MM.1S (cell line): ENCODE measurements around the gene PWWP2B.

ENCODE experiments used
- DNase-seq: peaks from one replicate; pipeline ENCODE4 v3.0.0-alpha.2; 2015
- H2AFZ ChIP-seq: fragments of 300-600 bp; sonication (generic); 2 replicates; pipeline ENCODE4 v1.6.0; 2016; ENCODE audit warnings: antibody characterized with exemption, low read length
- H3F3A ChIP-seq: fragments of 300-600 bp; sonication (generic); 2 replicates; pipeline ENCODE4 v1.6.1; 2016; ENCODE audit warnings: mild to moderate bottlenecking, antibody characterized with exemption, low read length, moderate library complexity, mixed read lengths; ENCODE audit not compliant: insufficient read depth
- H3K27ac ChIP-seq: fragments of 300-600 bp; sonication (generic); 2 replicates; pipeline ENCODE4 v1.5.1; 2016; ENCODE audit warnings: mild to moderate bottlenecking, low read length
- H3K27me3 ChIP-seq: fragments of 300-600 bp; sonication (generic); replicated peaks from 2 replicates; pipeline ENCODE4 v1.6.0; 2016; ENCODE audit warnings: low read length; ENCODE audit not compliant: insufficient read depth
- H3K36me3 ChIP-seq: fragments of 300-600 bp; sonication (generic); replicated peaks from 2 replicates; pipeline ENCODE4 v1.6.1; 2016; ENCODE audit warnings: mild to moderate bottlenecking, low read length, mixed read lengths; ENCODE audit not compliant: insufficient read depth
- H3K4me1 ChIP-seq: fragments of 300-600 bp; sonication (generic); 2 replicates; pipeline ENCODE4 v1.6.1; 2016; ENCODE audit warnings: low read length, mixed read lengths
- H3K4me2 ChIP-seq: fragments of 300-600 bp; sonication (generic); 2 replicates; pipeline ENCODE4 v1.6.0; 2016; ENCODE audit warnings: low read depth, low read length
- H3K4me3 ChIP-seq: fragments of 300-600 bp; sonication (generic); 2 replicates; pipeline ENCODE4 v1.5.1; 2016; ENCODE audit warnings: low read length, mixed read lengths
- H3K79me2 ChIP-seq: fragments of 300-600 bp; sonication (generic); 2 replicates; pipeline ENCODE4 v1.6.1; 2016; ENCODE audit warnings: mixed run types, low read length, mixed read lengths
- H3K9ac ChIP-seq: fragments of 300-600 bp; sonication (generic); 2 replicates; pipeline ENCODE4 v1.6.1; 2016; ENCODE audit warnings: low read length, mixed read lengths
- H3K9me2 ChIP-seq: fragments of 300-600 bp; sonication (generic); replicated peaks from 2 replicates; pipeline ENCODE4 v1.6.1; 2016; ENCODE audit warnings: mild to moderate bottlenecking, low read length, mixed read lengths; ENCODE audit not compliant: insufficient read depth
- H3K9me3 ChIP-seq: fragments of 300-600 bp; sonication (generic); replicated peaks from 2 replicates; pipeline ENCODE4 v1.6.1; 2016; ENCODE audit warnings: mild to moderate bottlenecking, low read length, mixed read lengths; ENCODE audit not compliant: insufficient read depth
- H4K20me1 ChIP-seq: fragments of 300-600 bp; sonication (generic); 2 replicates; pipeline ENCODE4 v1.6.1; 2016; ENCODE audit warnings: mild to moderate bottlenecking, low read length, moderate library complexity, mixed read lengths; ENCODE audit not compliant: insufficient read depth
- EZH2 ChIP-seq: fragments of 300-600 bp; sonication (generic); optimal IDR thresholded peaks from 2 replicates; pipeline ENCODE3; 2017; ENCODE audit warnings: low read depth, mild to moderate bottlenecking, antibody characterized with exemption, low read length, mixed read lengths
- EZH2phosphoT487 ChIP-seq: fragments of 300-600 bp; sonication (generic); IDR thresholded peaks from 2 replicates; pipeline ENCODE4 v1.6.1; 2018; ENCODE audit warnings: antibody characterized with exemption, low read length
- TF ChIP-seq, protein P1 (sequence below): fragments of 300-600 bp; sonication (generic); IDR thresholded peaks from 2 replicates; pipeline ENCODE4 v1.5.1; 2016; ENCODE audit warnings: antibody characterized with exemption, low read length, mixed read lengths

The PWWP2B gene

DNA sequence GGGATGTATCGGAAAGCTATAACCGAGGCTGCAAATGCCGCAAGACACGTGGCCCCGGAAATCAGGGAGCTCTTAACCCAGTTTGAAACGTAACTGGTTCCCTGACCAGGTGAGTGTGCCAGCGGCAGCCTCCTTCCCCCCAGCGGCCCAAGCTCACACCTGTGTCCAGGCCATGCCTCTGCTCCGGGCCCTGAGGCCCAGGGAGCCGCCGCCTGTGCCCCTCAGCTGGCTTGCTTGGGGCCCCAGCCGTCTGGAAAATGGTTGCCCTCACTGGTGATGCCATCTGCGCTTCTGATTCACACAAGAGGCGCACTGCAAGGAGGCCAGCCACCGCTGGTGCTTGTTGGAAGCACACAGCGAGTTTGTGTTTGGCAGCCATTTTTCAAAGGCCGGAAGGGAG is 9.2 kb downstream of the PWWP2B start:
- H3K4me2 ChIP-seq = no peak overlapping the region

GRCh38 chr10:132406750-132407149 is 9.8 kb downstream of the PWWP2B start:
- Histone ChIP-seq H3K79me2 (no peaks in the 10 kb centered on the region), H3K27ac (no peak overlapping the region), H3K4me2 (no peak overlapping the region), H4K20me1 (no peaks in the 10 kb centered on the region), H3K9me3 (no peaks in the 10 kb centered on the region), H3K9ac (no peak overlapping the region), H3K4me1 (no peaks in the 10 kb centered on the region), H3K4me3 (no peak overlapping the region), H3K9me2 (no peaks in the 10 kb centered on the region), H3K36me3 (no peaks in the 10 kb centered on the region), H3F3A (no peaks in the 10 kb centered on the region), H3K27me3 (peaks cover 8% of the 10 kb centered on the region), H2AFZ (no peak overlapping the region)
- TF ChIP-seq EZH2phosphoT487 (no peak), EZH2 (no peak)
- TF ChIP-seq, protein P1, sequence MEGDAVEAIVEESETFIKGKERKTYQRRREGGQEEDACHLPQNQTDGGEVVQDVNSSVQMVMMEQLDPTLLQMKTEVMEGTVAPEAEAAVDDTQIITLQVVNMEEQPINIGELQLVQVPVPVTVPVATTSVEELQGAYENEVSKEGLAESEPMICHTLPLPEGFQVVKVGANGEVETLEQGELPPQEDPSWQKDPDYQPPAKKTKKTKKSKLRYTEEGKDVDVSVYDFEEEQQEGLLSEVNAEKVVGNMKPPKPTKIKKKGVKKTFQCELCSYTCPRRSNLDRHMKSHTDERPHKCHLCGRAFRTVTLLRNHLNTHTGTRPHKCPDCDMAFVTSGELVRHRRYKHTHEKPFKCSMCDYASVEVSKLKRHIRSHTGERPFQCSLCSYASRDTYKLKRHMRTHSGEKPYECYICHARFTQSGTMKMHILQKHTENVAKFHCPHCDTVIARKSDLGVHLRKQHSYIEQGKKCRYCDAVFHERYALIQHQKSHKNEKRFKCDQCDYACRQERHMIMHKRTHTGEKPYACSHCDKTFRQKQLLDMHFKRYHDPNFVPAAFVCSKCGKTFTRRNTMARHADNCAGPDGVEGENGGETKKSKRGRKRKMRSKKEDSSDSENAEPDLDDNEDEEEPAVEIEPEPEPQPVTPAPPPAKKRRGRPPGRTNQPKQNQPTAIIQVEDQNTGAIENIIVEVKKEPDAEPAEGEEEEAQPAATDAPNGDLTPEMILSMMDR = no peak
- DNase-seq = no peak

More for the DNA sequence above, 9.2 kb downstream of the PWWP2B start:
- TF ChIP-seq EZH2 (no peak), EZH2phosphoT487 (no peak)
- TF ChIP-seq, protein P1 = no peak
- Histone ChIP-seq H3K27ac (no peak overlapping the region), H3K4me1 (no peaks in the 10 kb centered on the region), H3K9me2 (no peaks in the 10 kb centered on the region), H3K4me3 (no peak overlapping the region), H3K27me3 (peaks cover 3% of the 10 kb centered on the region; the same call in 1 of the 2 replicates), H3K9me3 (no peaks in the 10 kb centered on the region), H3K36me3 (no peaks in the 10 kb centered on the region), H3K79me2 (no peaks in the 10 kb centered on the region), H4K20me1 (no peaks in the 10 kb centered on the region), H3F3A (no peaks in the 10 kb centered on the region), H3K9ac (no peak overlapping the region), H2AFZ (no peak overlapping the region)
- no peak for DNase-seq

- no peaks in the 10 kb centered on the region for H3K79me2 ChIP-seq
- H3K4me2 ChIP-seq = no peak overlapping the region
- no peak overlapping the region for H3K9ac ChIP-seq
- no peak overlapping the region for H3K27ac ChIP-seq
- no peaks in the 10 kb centered on the region for H3K4me1 ChIP-seq
- no peaks in the 10 kb centered on the region for H3F3A ChIP-seq
- H3K4me3 ChIP-seq = no peak overlapping the region
- no peak for DNase-seq
- H2AFZ ChIP-seq = no peak overlapping the region
- peaks cover 14% of the 10 kb centered on the region for H3K27me3 ChIP-seq
- no peaks in the 10 kb centered on the region for H3K9me2 ChIP-seq
- TF ChIP-seq EZH2 (no peak), EZH2phosphoT487 (no peak)
- TF ChIP-seq, protein P1 = no peak
- H4K20me1 ChIP-seq = no peaks in the 10 kb centered on the region
- H3K36me3 ChIP-seq = no peaks in the 10 kb centered on the region
- H3K9me3 ChIP-seq = no peaks in the 10 kb centered on the region
These were observed 10.3 kb downstream of the PWWP2B start for GRCh38 chr10:132407243-132407746.
